HepG2 (cell line): ENCODE results near the gene FBXL4. TPM values are rescaled to one million over a fixed set of nuclear protein-coding genes. Genes with fewer than 3 reads are reported as not detected.

Experiments
- ATAC-seq: fragments of 200-7000 bp; cut with Tn5 transposase; 3 replicates; pipeline ENCODE4 v1.9.1; 2020; ENCODE audit warnings: mild to moderate bottlenecking, moderate library complexity
- BruUV-seq: library from RNA; stranded (reverse); fragments of 400-500 nt; replicated peaks from 2 replicates; lab custom pipeline; 2021; lab: Mats Ljungman, UMichigan
- CTCF ChIA-PET: fragments of 300-600 bp; formaldehyde crosslinking; extraction: SDS; loops from one replicate; lab custom pipeline; 2021; ENCODE audit warnings: low total read pairs, inconsistent platforms, low intra/inter-chr PET ratio; lab: Yijun Ruan, JAX
- POLR2A ChIA-PET: fragments of 350-600 bp; sonication (Branson Sonifier 250); formaldehyde crosslinking; loops from one replicate; lab custom pipeline; 2020; ENCODE audit warnings: antibody characterized with exemption, inconsistent platforms; lab: Yijun Ruan, JAX
- DNase-seq: peaks from one replicate; pipeline ENCODE4 v3.0.0-alpha.2; 2015; ENCODE audit warnings: low spot score
- FAIRE-seq: peaks from 3 replicates; lab custom pipeline; 2011; peaks lifted over from hg19 to GRCh38; lab: Jason Lieb, UNC
- H2AFZ ChIP-seq: one replicate; pipeline ENCODE4 v1.6.1; 2011; ENCODE audit warnings: low read length, inconsistent platforms
- H3K27ac ChIP-seq: fragments of 300-600 bp; 3 replicates; pipeline ENCODE4 v1.8.0; 2011; ENCODE audit warnings: mixed run types, mild to moderate bottlenecking, mixed read lengths, low read length, inconsistent platforms; ENCODE audit not compliant: insufficient read depth; ENCODE audit errors: extremely low read length
- H3K27me3 ChIP-seq, 2 experiments: fragments of 200-600 bp in 1 of 2; 2 replicates in 1 of 2; 3 replicates in 1 of 2; pipeline versions ENCODE4 v1.6.0 to v1.8.0; 2011; ENCODE audit warnings: low read length in 2 of 2, mild to moderate bottlenecking in 2 of 2, moderate library complexity in 2 of 2, inconsistent platforms in 1 of 2; ENCODE audit not compliant: insufficient read depth in 2 of 2, control insufficient read depth in 1 of 2
- H3K36me3 ChIP-seq, 2 experiments: fragments of 200-600 bp in 1 of 2; replicated peaks in 1 of 2; 2 replicates in 1 of 2; 3 replicates in 1 of 2; pipeline versions ENCODE4 v1.5.1 to v1.8.0; 2011; ENCODE audit warnings: low read length in 2 of 2, inconsistent platforms in 1 of 2; ENCODE audit not compliant: insufficient read depth in 2 of 2, control insufficient read depth in 1 of 2
- H3K4me1 ChIP-seq: 2 replicates; pipeline ENCODE4 v1.5.1; 2012; ENCODE audit warnings: low read length, inconsistent platforms; ENCODE audit not compliant: insufficient read depth
- H3K4me2 ChIP-seq: 2 replicates; pipeline ENCODE4 v1.6.0; 2011; ENCODE audit warnings: low read depth, low read length, inconsistent platforms
- H3K4me3 ChIP-seq, 3 experiments: fragments of 200-600 bp in 1 of 3; sonication (generic), shearing (Covaris generic) in 1 of 3; replicated peaks in 1 of 3; 2 replicates each; pipeline ENCODE4 v1.5.1; 2011 to 2016; ENCODE audit warnings: low read length in 3 of 3, inconsistent platforms in 2 of 3, low read depth in 2 of 3, mild to moderate bottlenecking in 2 of 3, control low read depth in 1 of 3, mixed read lengths in 1 of 3; ENCODE audit not compliant: insufficient read depth in 1 of 3
- H3K79me2 ChIP-seq: one replicate; pipeline ENCODE4 v1.6.1; 2011; ENCODE audit warnings: low read length, inconsistent platforms; ENCODE audit not compliant: insufficient read depth
- H3K9ac ChIP-seq: 2 replicates; pipeline ENCODE4 v1.6.0; 2011; ENCODE audit warnings: mild to moderate bottlenecking, low read depth, low read length, inconsistent platforms; ENCODE audit not compliant: insufficient read depth
- H3K9me3 ChIP-seq: 2 replicates; pipeline ENCODE4 v1.5.1; 2012; ENCODE audit warnings: mild to moderate bottlenecking, low read length
- H4K20me1 ChIP-seq: 2 replicates; pipeline ENCODE4 v1.6.0; 2011; ENCODE audit warnings: inconsistent platforms, mild to moderate bottlenecking, low read length, moderate library complexity; ENCODE audit not compliant: insufficient read depth
- ETS1 ChIP-seq: sonication (generic); formaldehyde crosslinking; IDR thresholded peaks from 2 replicates; pipeline ENCODE4 v1.4.0; 2020; ENCODE audit warnings: missing genetic modification reagents
- MIER3 ChIP-seq: IDR thresholded peaks from 2 replicates; pipeline ENCODE4 v1.6.1; 2016; ENCODE audit warnings: missing compliant biosample characterization, borderline replicate concordance
- PHF8 ChIP-seq: sonication (generic); formaldehyde crosslinking; IDR thresholded peaks from 2 replicates; pipeline ENCODE4 v1.5.0; 2020; ENCODE audit warnings: missing genetic modification reagents
- RAD51 ChIP-seq: fragments of 450-650 bp; IDR thresholded peaks from 2 replicates; pipeline ENCODE4 v1.6.1; 2016; ENCODE audit warnings: borderline replicate concordance
- ZNF512B ChIP-seq: sonication (generic); formaldehyde crosslinking; IDR thresholded peaks from 2 replicates; pipeline ENCODE4 v1.5.1; 2020; ENCODE audit warnings: missing genetic modification reagents, mild to moderate bottlenecking, borderline replicate concordance
- WGBS: methylation state at CpG from one replicate; pipeline ENCODE4 v1.1.6; 2017; ENCODE audit warnings: low lambda C conversion rate; 5-methylcytosine and 5-hydroxymethylcytosine counted together
- in situ Hi-C: cut with HindIII; loops from 2 replicates; pipeline ENCODE4 v1.10.0; 2017; ENCODE audit warnings: low pct_unique_long_range_greater_than_20kb; ENCODE audit not compliant: extremely low pct_ligation_motif_present
- intact Hi-C: fragments of 100-400 bp; cut with micrococcal nuclease; formaldehyde crosslinking; loops from one replicate; pipeline ENCODE4 v1.10.0; 2022; ENCODE audit not compliant: unreplicated experiment
- polyA plus RNA-seq, 8 experiments: library from polyadenylated mRNA; depleted of rRNA in 3 of 8; stranded (reverse) in 7 of 8; unstranded in 1 of 8; fragments of >200 nt; fragmentation: Illumina TruSeq in 4 of 8; extraction: Trizol in 4 of 8; gene quantifications; 2 replicates each; pipeline versions ENCODE4 v1.2.1 to v1.2.3, GENCODE V29; 2011 to 2016; ENCODE audit warnings: low read depth in 4 of 8, missing spikeins in 1 of 8, mixed read lengths in 1 of 8; ENCODE audit not compliant: insufficient read depth in 1 of 8
- total RNA-seq, 5 experiments: library from RNA; depleted of rRNA; stranded (reverse); fragments of >200 nt; fragmentation: Illumina TruSeq; extraction: Trizol; gene quantifications; 2 replicates each; pipeline ENCODE4 v1.2.3, GENCODE V29; 2016; ENCODE audit warnings: low read depth in 1 of 5
- TF ChIP-seq, protein P1 (sequence below): fragments of 450-650 bp; IDR thresholded peaks from 2 replicates; pipeline ENCODE4 v1.6.1; 2016

FBXL4 gene
- total and polyA plus RNA-seq, 2 of the 13 experiments (the other 11 are each of a cell fraction or from before 2014, with no cell fraction given), result 13.2 to 17.6 TPM

- CTCF ChIA-PET, result no interaction called here
- no peak overlapping the region for H3K4me3 ChIP-seq
- no peaks in the 10 kb centered on the region for H3K79me2 ChIP-seq
- no peak overlapping the region for H2AFZ ChIP-seq
- H3K4me1 ChIP-seq, result peaks cover 7% of the 10 kb centered on the region; the same call in 1 of the 2 replicates
- intact Hi-C loops (no loop called here), in situ Hi-C loops (loop anchor here (25.0 kb wide), 5 partner anchors 284 to 1766 kb away; no protein-coding TSS in a partner anchor)
- FAIRE-seq, result no peak
- POLR2A ChIA-PET, result no interaction called here
- TF ChIP-seq PHF8 (CRISPR knock-in tag) (no peak), ZNF512B (CRISPR knock-in tag) (no peak), ETS1 (no peak), MIER3 (CRISPR knock-in tag) (no peak), RAD51 (no peak)
- TF ChIP-seq, protein P1, sequence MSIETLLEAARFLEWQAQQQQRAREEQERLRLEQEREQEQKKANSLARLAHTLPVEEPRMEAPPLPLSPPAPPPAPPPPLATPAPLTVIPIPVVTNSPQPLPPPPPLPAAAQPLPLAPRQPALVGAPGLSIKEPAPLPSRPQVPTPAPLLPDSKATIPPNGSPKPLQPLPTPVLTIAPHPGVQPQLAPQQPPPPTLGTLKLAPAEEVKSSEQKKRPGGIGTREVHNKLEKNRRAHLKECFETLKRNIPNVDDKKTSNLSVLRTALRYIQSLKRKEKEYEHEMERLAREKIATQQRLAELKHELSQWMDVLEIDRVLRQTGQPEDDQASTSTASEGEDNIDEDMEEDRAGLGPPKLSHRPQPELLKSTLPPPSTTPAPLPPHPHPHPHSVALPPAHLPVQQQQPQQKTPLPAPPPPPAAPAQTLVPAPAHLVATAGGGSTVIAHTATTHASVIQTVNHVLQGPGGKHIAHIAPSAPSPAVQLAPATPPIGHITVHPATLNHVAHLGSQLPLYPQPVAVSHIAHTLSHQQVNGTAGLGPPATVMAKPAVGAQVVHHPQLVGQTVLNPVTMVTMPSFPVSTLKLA, result no peak
- H3K9ac ChIP-seq, result no peak overlapping the region
- no peak for ATAC-seq
- no peaks in the 10 kb centered on the region for H3K9me3 ChIP-seq
- H4K20me1 ChIP-seq, result no peaks in the 10 kb centered on the region
- 6% methylated on average over 10 of the region's 12 CpGs for WGBS
- DNase-seq, result no peak
- peaks cover 7 to 85% of the 10 kb centered on the region in 2 experiments; a peak in 4 of 5 replicates for H3K27me3 ChIP-seq
- BruUV-seq, result no TSS peak
- no peak overlapping the region for H3K27ac ChIP-seq
- no peak overlapping the region for H3K4me2 ChIP-seq
- no peaks in the 10 kb centered on the region for H3K36me3 ChIP-seq
Observed at GRCh38 chr6:98828211-98828788, 119.4 kb downstream of the FBXL4 start.
